IMR-90 (cell line): ENCODE data around the gene EPS8. TPM values are rescaled to one million over a fixed set of nuclear protein-coding genes. Genes with fewer than 3 reads are reported as not detected.

ENCODE experiments used
- ATAC-seq: fragments of 200-7000 bp; cut with Tn5 transposase; 2 replicates; pipeline ENCODE4 v1.9.1; 2020; ENCODE audit warnings: low read depth, mild to moderate bottlenecking, moderate library complexity
- BruUV-seq: library from RNA; stranded (reverse); fragments of 400-500 nt; replicated peaks from 2 replicates; lab custom pipeline; 2021; lab: Mats Ljungman, UMichigan
- CTCF ChIA-PET: fragments of 300-600 bp; formaldehyde crosslinking; extraction: SDS; loops from one replicate; lab custom pipeline; 2021; ENCODE audit warnings: antibody characterized with exemption; lab: Yijun Ruan, JAX
- POLR2A ChIA-PET: fragments of 300-600 bp; sonication (Branson Sonifier 250); formaldehyde crosslinking; loops from one replicate; lab custom pipeline; 2022; ENCODE audit warnings: antibody characterized with exemption; ENCODE audit not compliant: unreplicated experiment; lab: Charles Lee
- DNase-seq: peaks from one replicate; pipeline ENCODE4 v3.0.0; 2013
- H2AFZ ChIP-seq: replicated peaks from 2 replicates; pipeline ENCODE3; 2013; ENCODE audit warnings: low read length, mild to moderate bottlenecking; ENCODE audit not compliant: poor library complexity
- H2AK5ac ChIP-seq: 2 replicates; pipeline ENCODE4 v1.6.1; 2013; ENCODE audit warnings: low read depth, low read length, inconsistent platforms
- H2AK9ac ChIP-seq: replicated peaks from 2 replicates; pipeline ENCODE3; 2013; ENCODE audit warnings: mild to moderate bottlenecking, low read depth, low read length, moderate library complexity; ENCODE audit not compliant: poor library complexity
- H2BK120ac ChIP-seq: 2 replicates; pipeline ENCODE4 v1.6.1; 2013; ENCODE audit warnings: low read depth, low read length, inconsistent platforms
- H2BK15ac ChIP-seq: 3 replicates; pipeline ENCODE4 v1.6.1; 2013; ENCODE audit warnings: low read depth, low read length, inconsistent platforms
- H2BK20ac ChIP-seq: 2 replicates; pipeline ENCODE4 v1.6.1; 2013; ENCODE audit warnings: low read depth, mild to moderate bottlenecking, inconsistent platforms, low read length, moderate library complexity
- H2BK5ac ChIP-seq: 2 replicates; pipeline ENCODE4 v1.6.1; 2013; ENCODE audit warnings: mild to moderate bottlenecking, low read depth, low read length, inconsistent platforms; ENCODE audit not compliant: poor library complexity, severe bottlenecking
- H3K14ac ChIP-seq: replicated peaks from 2 replicates; pipeline ENCODE4 v1.6.1; 2013; ENCODE audit warnings: low read depth, low read length, inconsistent platforms
- H3K18ac ChIP-seq: 2 replicates; pipeline ENCODE4 v1.6.1; 2013; ENCODE audit warnings: low read depth, low read length, control low read depth
- H3K23ac ChIP-seq: 2 replicates; pipeline ENCODE4 v1.6.1; 2013; ENCODE audit warnings: low read depth, low read length, inconsistent platforms
- H3K27ac ChIP-seq: 2 replicates; pipeline ENCODE4 v1.5.1; 2013; ENCODE audit warnings: mild to moderate bottlenecking, control low read depth, low read length; ENCODE audit not compliant: insufficient read depth
- H3K27me3 ChIP-seq: 2 replicates; pipeline ENCODE4 v1.6.1; 2013; ENCODE audit warnings: low read length; ENCODE audit not compliant: control insufficient read depth, insufficient read depth
- H3K36me3 ChIP-seq: 2 replicates; pipeline ENCODE4 v1.6.1; 2013; ENCODE audit warnings: low read length, mixed read lengths; ENCODE audit not compliant: control insufficient read depth, insufficient read depth
- H3K4ac ChIP-seq: 2 replicates; pipeline ENCODE4 v1.6.1; 2013; ENCODE audit warnings: low read depth, low read length, inconsistent platforms
- H3K4me1 ChIP-seq: 2 replicates; pipeline ENCODE4 v1.6.1; 2013; ENCODE audit warnings: low read length, mixed read lengths; ENCODE audit not compliant: control insufficient read depth, insufficient read depth
- H3K4me2 ChIP-seq: 2 replicates; pipeline ENCODE4 v1.6.1; 2013; ENCODE audit warnings: low read depth, mild to moderate bottlenecking, control low read depth, low read length, moderate library complexity
- H3K4me3 ChIP-seq: 2 replicates; pipeline ENCODE4 v1.5.1; 2013; ENCODE audit warnings: low read depth, mild to moderate bottlenecking, control low read depth, low read length, moderate library complexity; ENCODE audit not compliant: insufficient read depth
- H3K56ac ChIP-seq: 2 replicates; pipeline ENCODE4 v1.6.1; 2013; ENCODE audit warnings: low read length, inconsistent platforms; ENCODE audit not compliant: insufficient read depth; ENCODE audit errors: extremely low read depth
- H3K79me1 ChIP-seq, 2 experiments: 2 replicates each; pipeline ENCODE4 v1.6.1; 2013; ENCODE audit warnings: low read length in 2 of 2, inconsistent platforms in 1 of 2, low read depth in 1 of 2
- H3K9ac ChIP-seq: 2 replicates; pipeline ENCODE4 v1.6.1; 2013; ENCODE audit warnings: low read depth, low read length, control low read depth
- H3K9me1 ChIP-seq: 2 replicates; pipeline ENCODE4 v1.6.1; 2013; ENCODE audit warnings: low read length, inconsistent platforms; ENCODE audit not compliant: insufficient read depth
- H3K9me3 ChIP-seq: 2 replicates; pipeline ENCODE4 v1.6.1; 2013; ENCODE audit warnings: low read length; ENCODE audit not compliant: control insufficient read depth, insufficient read depth
- H4K20me1 ChIP-seq: 2 replicates; pipeline ENCODE4 v1.6.1; 2013; ENCODE audit warnings: low read length, inconsistent platforms; ENCODE audit not compliant: insufficient read depth
- H4K5ac ChIP-seq: 2 replicates; pipeline ENCODE4 v1.6.1; 2013; ENCODE audit warnings: mild to moderate bottlenecking, low read depth, low read length, control low read depth
- H4K8ac ChIP-seq, 2 experiments: 2 replicates each; pipeline ENCODE4 v1.6.1; 2013; ENCODE audit warnings: low read depth in 2 of 2, low read length in 2 of 2, control low read depth in 1 of 2, inconsistent platforms in 1 of 2
- H4K91ac ChIP-seq: 2 replicates; pipeline ENCODE4 v1.6.1; 2013; ENCODE audit warnings: low read depth, low read length, inconsistent platforms; ENCODE audit not compliant: insufficient read depth
- BHLHE40 ChIP-seq: fragments of 150-350 bp; IDR thresholded peaks from 2 replicates; pipeline ENCODE4 v1.6.1; 2016; ENCODE audit warnings: mild to moderate bottlenecking, low read depth, low read length
- FOS ChIP-seq: fragments of 150-350 bp; IDR thresholded peaks from 2 replicates; pipeline ENCODE4 v1.6.1; 2016; ENCODE audit warnings: low read depth, low read length
- MAFK ChIP-seq: IDR thresholded peaks from 2 replicates; pipeline ENCODE4 v1.6.1; 2012; ENCODE audit warnings: low read depth, low read length, improper control_type of control experiment
- NFE2L2 ChIP-seq: fragments of 150-350 bp; IDR thresholded peaks from 2 replicates; pipeline ENCODE4 v1.6.1; 2016; ENCODE audit warnings: low read depth, mild to moderate bottlenecking, low read length
- POLR2A ChIP-seq: IDR thresholded peaks from 2 replicates; pipeline ENCODE4 v1.6.1; 2012; ENCODE audit warnings: mild to moderate bottlenecking, low read depth, low read length
- RAD21 ChIP-seq: IDR thresholded peaks from 2 replicates; pipeline ENCODE4 v1.6.1; 2012; ENCODE audit warnings: low read length, improper control_type of control experiment
- SMC3 ChIP-seq: fragments of 150-350 bp; IDR thresholded peaks from 2 replicates; pipeline ENCODE4 v1.6.1; 2016; ENCODE audit warnings: low read depth, mild to moderate bottlenecking, antibody characterized with exemption, low read length, moderate library complexity
- WGBS, 2 experiments: methylation state at CpG; one replicate each; pipeline versions ENCODE4 v1.1.5 to v1.1.7; 2013; ENCODE audit warnings: missing lambda C conversion rate in 2 of 2; ENCODE audit not compliant: insufficient read length in 1 of 2; ENCODE audit errors: extremely low coverage in 2 of 2; 5-methylcytosine and 5-hydroxymethylcytosine counted together
- dilution Hi-C: fragments of 300-500 bp; cut with HindIII; formaldehyde crosslinking; loops from one replicate; pipeline ENCODE4 v1.14.3; 2018; ENCODE audit warnings: low sequenced_read_pairs; ENCODE audit not compliant: unreplicated experiment
- in situ Hi-C: fragments of 300-500 bp; cut with MboI; formaldehyde crosslinking; loops from 3 replicates; pipeline ENCODE4 v1.14.3; 2019; ENCODE audit warnings: low sequenced_read_pairs, inconsistent platforms, mixed read lengths
- intact Hi-C: fragments of 100-400 bp; cut with micrococcal nuclease; formaldehyde crosslinking; loops from 2 replicates; pipeline ENCODE4 v1.10.0; 2022
- polyA plus RNA-seq, 3 experiments: library from polyadenylated mRNA; depleted of rRNA; stranded (reverse); fragments of >200 nt; gene quantifications; 2 replicates each; pipeline ENCODE4 v1.2.3, GENCODE V29; 2012; ENCODE audit warnings: low replicate concordance in 1 of 3
- total RNA-seq: library from RNA; depleted of rRNA; stranded (reverse); fragments of >200 nt; gene quantifications from 2 replicates; pipeline ENCODE4 v1.2.3, GENCODE V29; 2012
- TF ChIP-seq, protein P1 (sequence below): fragments of 150-350 bp; IDR thresholded peaks from 2 replicates; pipeline ENCODE4 v1.6.1; 2017; ENCODE audit warnings: mild to moderate bottlenecking, antibody characterized with exemption, low read length, low read depth
- TF ChIP-seq, protein P2 (sequence below): conservative IDR thresholded peaks from 2 replicates; pipeline ENCODE4 v1.5.1; 2012; ENCODE audit warnings: mild to moderate bottlenecking, low read depth, low read length, improper control_type of control experiment

The EPS8 gene
- total and polyA plus RNA-seq, 2 of the 4 experiments (the other 2 are of a cell fraction) = 45.1 to 104 TPM

DNA sequence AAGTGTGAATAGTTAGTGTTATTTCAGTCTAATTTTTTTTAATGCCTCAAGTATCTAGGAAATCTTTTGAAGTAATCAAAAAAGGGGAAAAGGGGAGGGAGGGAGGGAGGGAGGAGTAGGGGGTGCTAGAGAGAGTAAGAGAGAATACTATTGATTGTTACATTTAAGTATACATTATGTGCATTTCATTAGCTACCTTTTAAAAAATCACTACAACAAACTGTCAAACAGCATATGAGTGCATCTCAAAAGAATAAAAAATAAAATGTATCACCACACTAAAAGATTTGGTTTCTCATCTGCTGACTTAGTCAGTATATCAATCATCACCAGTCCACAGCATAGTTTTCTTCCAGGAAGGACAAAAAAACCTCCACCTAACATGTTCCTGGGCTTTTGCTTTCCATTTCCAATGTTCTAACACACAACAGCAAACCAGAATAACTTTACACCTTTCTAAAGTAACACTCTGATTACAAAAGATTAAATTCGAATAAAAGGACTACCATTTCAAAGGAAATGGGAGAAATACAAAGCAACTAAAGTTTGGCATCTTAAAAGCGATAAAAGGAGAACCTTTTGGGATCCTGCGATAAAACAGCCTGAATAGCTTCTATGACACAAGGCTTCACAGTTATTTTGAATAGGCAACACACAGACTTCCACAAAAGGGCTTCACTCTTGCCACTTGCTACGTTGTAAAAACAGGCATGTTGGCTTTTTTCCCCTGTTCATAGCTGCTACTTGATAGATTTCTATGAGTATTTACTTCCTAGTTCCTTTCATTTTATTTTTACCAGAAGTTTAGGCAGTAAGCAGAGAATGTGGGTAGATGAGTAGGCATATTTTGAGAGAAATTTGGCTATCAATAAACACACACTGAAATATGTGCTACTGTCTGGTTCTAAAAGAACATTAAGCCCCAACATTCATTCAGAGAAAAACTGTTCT is 160.9 kb downstream of the EPS8 start:
- Histone ChIP-seq H3K14ac (peak overlapping the region; percentile 39), H4K20me1 (no peaks in the 10 kb centered on the region), H4K5ac (peak overlapping the region; percentile 94; the same call in 1 of the 2 replicates), H2BK5ac (peak overlapping the region; percentile 100), H3K56ac (peak overlapping the region; percentile 81), H3K27me3 (no peaks in the 10 kb centered on the region), H3K4me3 (no peak overlapping the region), H4K8ac (peak overlapping the region; percentile 73 to 88), H3K27ac (peak overlapping the region; percentile 96), H3K4me1 (peaks cover 13% of the 10 kb centered on the region), H4K91ac (peak overlapping the region; percentile 87), H2AK5ac (peak overlapping the region; percentile 50; the same call in 1 of the 2 replicates), H2BK15ac (peak overlapping the region; percentile 89; the same call in 2 of the 3 replicates), H3K4me2 (peak overlapping the region; percentile 87; the same call in 1 of the 2 replicates), H3K79me1 (peaks cover 6 to 26% of the 10 kb centered on the region in 2 experiments; a peak in 2 of 4 replicates), H3K9ac (peak overlapping the region; percentile 52; the same call in 1 of the 2 replicates), H3K18ac (peak overlapping the region; percentile 90), H3K9me1 (peaks cover 10% of the 10 kb centered on the region), H2AFZ (no peak overlapping the region), H2AK9ac (no peak overlapping the region), H3K23ac (peak overlapping the region; percentile 80; the same call in 1 of the 2 replicates), H2BK20ac (peak overlapping the region; percentile 72), H3K4ac (peak overlapping the region; percentile 90), H3K36me3 (peaks cover 6% of the 10 kb centered on the region), H3K9me3 (no peaks in the 10 kb centered on the region), H2BK120ac (peak overlapping the region; percentile 95)
- intact Hi-C loops (loop anchor here (2.0 kb wide), 1 partner anchor 161 kb away; the partner anchor contains the start of gene EPS8), in situ Hi-C loops (no loop called here), dilution Hi-C loops (no loop called here)
- no TSS peak for BruUV-seq
- peak; percentile 44 for DNase-seq
- WGBS, 2 experiments = no CpG with 5 or more reads among the region's 4 CpGs
- ChIA-PET POLR2A (no interaction called here), CTCF (interaction anchor here (0.5 kb wide), 1 partner anchor 183 kb away, joined by 3 read pairs; no protein-coding TSS in a partner anchor)
- peak; percentile 35 for ATAC-seq
- TF ChIP-seq, protein P1, sequence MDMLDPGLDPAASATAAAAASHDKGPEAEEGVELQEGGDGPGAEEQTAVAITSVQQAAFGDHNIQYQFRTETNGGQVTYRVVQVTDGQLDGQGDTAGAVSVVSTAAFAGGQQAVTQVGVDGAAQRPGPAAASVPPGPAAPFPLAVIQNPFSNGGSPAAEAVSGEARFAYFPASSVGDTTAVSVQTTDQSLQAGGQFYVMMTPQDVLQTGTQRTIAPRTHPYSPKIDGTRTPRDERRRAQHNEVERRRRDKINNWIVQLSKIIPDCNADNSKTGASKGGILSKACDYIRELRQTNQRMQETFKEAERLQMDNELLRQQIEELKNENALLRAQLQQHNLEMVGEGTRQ = no peak
- TF ChIP-seq, protein P2, sequence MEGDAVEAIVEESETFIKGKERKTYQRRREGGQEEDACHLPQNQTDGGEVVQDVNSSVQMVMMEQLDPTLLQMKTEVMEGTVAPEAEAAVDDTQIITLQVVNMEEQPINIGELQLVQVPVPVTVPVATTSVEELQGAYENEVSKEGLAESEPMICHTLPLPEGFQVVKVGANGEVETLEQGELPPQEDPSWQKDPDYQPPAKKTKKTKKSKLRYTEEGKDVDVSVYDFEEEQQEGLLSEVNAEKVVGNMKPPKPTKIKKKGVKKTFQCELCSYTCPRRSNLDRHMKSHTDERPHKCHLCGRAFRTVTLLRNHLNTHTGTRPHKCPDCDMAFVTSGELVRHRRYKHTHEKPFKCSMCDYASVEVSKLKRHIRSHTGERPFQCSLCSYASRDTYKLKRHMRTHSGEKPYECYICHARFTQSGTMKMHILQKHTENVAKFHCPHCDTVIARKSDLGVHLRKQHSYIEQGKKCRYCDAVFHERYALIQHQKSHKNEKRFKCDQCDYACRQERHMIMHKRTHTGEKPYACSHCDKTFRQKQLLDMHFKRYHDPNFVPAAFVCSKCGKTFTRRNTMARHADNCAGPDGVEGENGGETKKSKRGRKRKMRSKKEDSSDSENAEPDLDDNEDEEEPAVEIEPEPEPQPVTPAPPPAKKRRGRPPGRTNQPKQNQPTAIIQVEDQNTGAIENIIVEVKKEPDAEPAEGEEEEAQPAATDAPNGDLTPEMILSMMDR = no peak
- TF ChIP-seq SMC3 (no peak), BHLHE40 (no peak), POLR2A (no peak), NFE2L2 (peak; percentile 42; the same call in 1 of the 2 replicates), FOS (no peak), MAFK (peak; percentile 47; the same call in 1 of the 2 replicates), RAD21 (no peak)
